IMR-90 (cell line): Measurements from ENCODE around the gene TP63. TPM values are rescaled to one million over a fixed set of nuclear protein-coding genes. Genes with fewer than 3 reads are reported as not detected.

ENCODE experiments used
- ATAC-seq: fragments of 200-7000 bp; cut with Tn5 transposase; 2 replicates; pipeline ENCODE4 v1.9.1; 2020; ENCODE audit warnings: low read depth, mild to moderate bottlenecking, moderate library complexity
- BruUV-seq: library from RNA; stranded (reverse); fragments of 400-500 nt; replicated peaks from 2 replicates; lab custom pipeline; 2021; lab: Mats Ljungman, UMichigan
- CTCF ChIA-PET: fragments of 300-600 bp; formaldehyde crosslinking; extraction: SDS; loops from one replicate; lab custom pipeline; 2021; ENCODE audit warnings: antibody characterized with exemption; lab: Yijun Ruan, JAX
- POLR2A ChIA-PET: fragments of 300-600 bp; sonication (Branson Sonifier 250); formaldehyde crosslinking; loops from one replicate; lab custom pipeline; 2022; ENCODE audit warnings: antibody characterized with exemption; ENCODE audit not compliant: unreplicated experiment; lab: Charles Lee
- DNase-seq: peaks from one replicate; pipeline ENCODE4 v3.0.0; 2013
- H2AFZ ChIP-seq: replicated peaks from 2 replicates; pipeline ENCODE3; 2013; ENCODE audit warnings: low read length, mild to moderate bottlenecking; ENCODE audit not compliant: poor library complexity
- H2AK5ac ChIP-seq: 2 replicates; pipeline ENCODE4 v1.6.1; 2013; ENCODE audit warnings: low read depth, low read length, inconsistent platforms
- H2AK9ac ChIP-seq: replicated peaks from 2 replicates; pipeline ENCODE3; 2013; ENCODE audit warnings: mild to moderate bottlenecking, low read depth, low read length, moderate library complexity; ENCODE audit not compliant: poor library complexity
- H2BK120ac ChIP-seq: 2 replicates; pipeline ENCODE4 v1.6.1; 2013; ENCODE audit warnings: low read depth, low read length, inconsistent platforms
- H2BK15ac ChIP-seq: 3 replicates; pipeline ENCODE4 v1.6.1; 2013; ENCODE audit warnings: low read depth, low read length, inconsistent platforms
- H2BK20ac ChIP-seq: 2 replicates; pipeline ENCODE4 v1.6.1; 2013; ENCODE audit warnings: low read depth, mild to moderate bottlenecking, inconsistent platforms, low read length, moderate library complexity
- H2BK5ac ChIP-seq: 2 replicates; pipeline ENCODE4 v1.6.1; 2013; ENCODE audit warnings: mild to moderate bottlenecking, low read depth, low read length, inconsistent platforms; ENCODE audit not compliant: poor library complexity, severe bottlenecking
- H3K14ac ChIP-seq: replicated peaks from 2 replicates; pipeline ENCODE4 v1.6.1; 2013; ENCODE audit warnings: low read depth, low read length, inconsistent platforms
- H3K18ac ChIP-seq: 2 replicates; pipeline ENCODE4 v1.6.1; 2013; ENCODE audit warnings: low read depth, low read length, control low read depth
- H3K23ac ChIP-seq: 2 replicates; pipeline ENCODE4 v1.6.1; 2013; ENCODE audit warnings: low read depth, low read length, inconsistent platforms
- H3K27ac ChIP-seq: 2 replicates; pipeline ENCODE4 v1.5.1; 2013; ENCODE audit warnings: mild to moderate bottlenecking, control low read depth, low read length; ENCODE audit not compliant: insufficient read depth
- H3K27me3 ChIP-seq: 2 replicates; pipeline ENCODE4 v1.6.1; 2013; ENCODE audit warnings: low read length; ENCODE audit not compliant: control insufficient read depth, insufficient read depth
- H3K36me3 ChIP-seq: 2 replicates; pipeline ENCODE4 v1.6.1; 2013; ENCODE audit warnings: low read length, mixed read lengths; ENCODE audit not compliant: control insufficient read depth, insufficient read depth
- H3K4ac ChIP-seq: 2 replicates; pipeline ENCODE4 v1.6.1; 2013; ENCODE audit warnings: low read depth, low read length, inconsistent platforms
- H3K4me1 ChIP-seq: 2 replicates; pipeline ENCODE4 v1.6.1; 2013; ENCODE audit warnings: low read length, mixed read lengths; ENCODE audit not compliant: control insufficient read depth, insufficient read depth
- H3K4me2 ChIP-seq: 2 replicates; pipeline ENCODE4 v1.6.1; 2013; ENCODE audit warnings: low read depth, mild to moderate bottlenecking, control low read depth, low read length, moderate library complexity
- H3K4me3 ChIP-seq: 2 replicates; pipeline ENCODE4 v1.5.1; 2013; ENCODE audit warnings: low read depth, mild to moderate bottlenecking, control low read depth, low read length, moderate library complexity; ENCODE audit not compliant: insufficient read depth
- H3K56ac ChIP-seq: 2 replicates; pipeline ENCODE4 v1.6.1; 2013; ENCODE audit warnings: low read length, inconsistent platforms; ENCODE audit not compliant: insufficient read depth; ENCODE audit errors: extremely low read depth
- H3K79me1 ChIP-seq, 2 experiments: 2 replicates each; pipeline ENCODE4 v1.6.1; 2013; ENCODE audit warnings: low read length in 2 of 2, inconsistent platforms in 1 of 2, low read depth in 1 of 2
- H3K9ac ChIP-seq: 2 replicates; pipeline ENCODE4 v1.6.1; 2013; ENCODE audit warnings: low read depth, low read length, control low read depth
- H3K9me1 ChIP-seq: 2 replicates; pipeline ENCODE4 v1.6.1; 2013; ENCODE audit warnings: low read length, inconsistent platforms; ENCODE audit not compliant: insufficient read depth
- H3K9me3 ChIP-seq: 2 replicates; pipeline ENCODE4 v1.6.1; 2013; ENCODE audit warnings: low read length; ENCODE audit not compliant: control insufficient read depth, insufficient read depth
- H4K20me1 ChIP-seq: 2 replicates; pipeline ENCODE4 v1.6.1; 2013; ENCODE audit warnings: low read length, inconsistent platforms; ENCODE audit not compliant: insufficient read depth
- H4K5ac ChIP-seq: 2 replicates; pipeline ENCODE4 v1.6.1; 2013; ENCODE audit warnings: mild to moderate bottlenecking, low read depth, low read length, control low read depth
- H4K8ac ChIP-seq, 2 experiments: 2 replicates each; pipeline ENCODE4 v1.6.1; 2013; ENCODE audit warnings: low read depth in 2 of 2, low read length in 2 of 2, control low read depth in 1 of 2, inconsistent platforms in 1 of 2
- H4K91ac ChIP-seq: 2 replicates; pipeline ENCODE4 v1.6.1; 2013; ENCODE audit warnings: low read depth, low read length, inconsistent platforms; ENCODE audit not compliant: insufficient read depth
- BHLHE40 ChIP-seq: fragments of 150-350 bp; IDR thresholded peaks from 2 replicates; pipeline ENCODE4 v1.6.1; 2016; ENCODE audit warnings: mild to moderate bottlenecking, low read depth, low read length
- CEBPB ChIP-seq: IDR thresholded peaks from 2 replicates; pipeline ENCODE4 v1.6.1; 2012; ENCODE audit warnings: low read depth, low read length, improper control_type of control experiment
- CHD1 ChIP-seq: IDR thresholded peaks from 2 replicates; pipeline ENCODE4 v1.6.1; 2012; ENCODE audit warnings: low read depth, low read length, improper control_type of control experiment
- ELK1 ChIP-seq: fragments of 150-350 bp; IDR thresholded peaks from 2 replicates; pipeline ENCODE4 v1.6.1; 2016; ENCODE audit warnings: low read depth, mild to moderate bottlenecking, low read length, moderate library complexity, borderline replicate concordance
- FOS ChIP-seq: fragments of 150-350 bp; IDR thresholded peaks from 2 replicates; pipeline ENCODE4 v1.6.1; 2016; ENCODE audit warnings: low read depth, low read length
- MAFK ChIP-seq: IDR thresholded peaks from 2 replicates; pipeline ENCODE4 v1.6.1; 2012; ENCODE audit warnings: low read depth, low read length, improper control_type of control experiment
- MAZ ChIP-seq: IDR thresholded peaks from 2 replicates; pipeline ENCODE4 v1.6.1; 2012; ENCODE audit warnings: low read depth, mild to moderate bottlenecking, low read length, improper control_type of control experiment, moderate library complexity, borderline replicate concordance
- MXI1 ChIP-seq: IDR thresholded peaks from 2 replicates; pipeline ENCODE4 v1.6.1; 2012; ENCODE audit warnings: low read depth, mild to moderate bottlenecking, low read length, moderate library complexity, borderline replicate concordance
- NFE2L2 ChIP-seq: fragments of 150-350 bp; IDR thresholded peaks from 2 replicates; pipeline ENCODE4 v1.6.1; 2016; ENCODE audit warnings: low read depth, mild to moderate bottlenecking, low read length
- POLR2A ChIP-seq: IDR thresholded peaks from 2 replicates; pipeline ENCODE4 v1.6.1; 2012; ENCODE audit warnings: mild to moderate bottlenecking, low read depth, low read length
- RAD21 ChIP-seq: IDR thresholded peaks from 2 replicates; pipeline ENCODE4 v1.6.1; 2012; ENCODE audit warnings: low read length, improper control_type of control experiment
- RCOR1 ChIP-seq: IDR thresholded peaks from 2 replicates; pipeline ENCODE4 v1.6.1; 2012; ENCODE audit warnings: mild to moderate bottlenecking, low read length, improper control_type of control experiment; ENCODE audit not compliant: insufficient replicate concordance
- SMC3 ChIP-seq: fragments of 150-350 bp; IDR thresholded peaks from 2 replicates; pipeline ENCODE4 v1.6.1; 2016; ENCODE audit warnings: low read depth, mild to moderate bottlenecking, antibody characterized with exemption, low read length, moderate library complexity
- WGBS, 2 experiments: methylation state at CpG; one replicate each; pipeline versions ENCODE4 v1.1.5 to v1.1.7; 2013; ENCODE audit warnings: missing lambda C conversion rate in 2 of 2; ENCODE audit not compliant: insufficient read length in 1 of 2; ENCODE audit errors: extremely low coverage in 2 of 2; 5-methylcytosine and 5-hydroxymethylcytosine counted together
- dilution Hi-C: fragments of 300-500 bp; cut with HindIII; formaldehyde crosslinking; loops from one replicate; pipeline ENCODE4 v1.14.3; 2018; ENCODE audit warnings: low sequenced_read_pairs; ENCODE audit not compliant: unreplicated experiment
- in situ Hi-C: fragments of 300-500 bp; cut with MboI; formaldehyde crosslinking; loops from 3 replicates; pipeline ENCODE4 v1.14.3; 2019; ENCODE audit warnings: low sequenced_read_pairs, inconsistent platforms, mixed read lengths
- intact Hi-C: fragments of 100-400 bp; cut with micrococcal nuclease; formaldehyde crosslinking; loops from 2 replicates; pipeline ENCODE4 v1.10.0; 2022
- polyA plus RNA-seq, 3 experiments: library from polyadenylated mRNA; depleted of rRNA; stranded (reverse); fragments of >200 nt; gene quantifications; 2 replicates each; pipeline ENCODE4 v1.2.3, GENCODE V29; 2012; ENCODE audit warnings: low replicate concordance in 1 of 3
- total RNA-seq: library from RNA; depleted of rRNA; stranded (reverse); fragments of >200 nt; gene quantifications from 2 replicates; pipeline ENCODE4 v1.2.3, GENCODE V29; 2012
- TF ChIP-seq, protein P1 (sequence below): conservative IDR thresholded peaks from 2 replicates; pipeline ENCODE4 v1.5.1; 2012; ENCODE audit warnings: mild to moderate bottlenecking, low read depth, low read length, improper control_type of control experiment

Gene TP63
- total and polyA plus RNA-seq, 2 of the 4 experiments (the other 2 are of a cell fraction), result not detected

- H2BK120ac ChIP-seq, result no peak overlapping the region
- no peak overlapping the region for H2BK5ac ChIP-seq
- ATAC-seq, result no peak
- H3K4me1 ChIP-seq, result peaks cover 2% of the 10 kb centered on the region; the same call in 1 of the 2 replicates
- no peak overlapping the region for H3K27ac ChIP-seq
- no peak overlapping the region for H2BK15ac ChIP-seq
- no peak overlapping the region for H3K18ac ChIP-seq
- H4K5ac ChIP-seq, result no peak overlapping the region
- H4K8ac ChIP-seq, result no peak overlapping the region
- intact Hi-C loops, result no loop called here
- H4K91ac ChIP-seq, result no peak overlapping the region
- no peaks in the 10 kb centered on the region for H3K9me1 ChIP-seq
- H2AK9ac ChIP-seq, result no peak overlapping the region
- dilution Hi-C loops, result no loop called here
- DNase-seq, result no peak
- H2BK20ac ChIP-seq, result no peak overlapping the region
- H2AFZ ChIP-seq, result no peak overlapping the region
- H3K4me2 ChIP-seq, result no peak overlapping the region
- ChIA-PET CTCF (interaction anchor here (1.3 kb wide), 1 partner anchor 668 kb away, joined by 6 read pairs; no protein-coding TSS in a partner anchor), POLR2A (interaction anchor here (0.6 kb wide), 1 partner anchor 14 kb away, joined by 3 read pairs; no protein-coding TSS in a partner anchor)
- H3K56ac ChIP-seq, result no peak overlapping the region
- H4K20me1 ChIP-seq, result no peaks in the 10 kb centered on the region
- H3K9me3 ChIP-seq, result no peaks in the 10 kb centered on the region
- no peak overlapping the region for H3K4me3 ChIP-seq
- no CpG with 5 or more reads among the region's 5 CpGs for WGBS, 2 experiments
- no peak overlapping the region for H2AK5ac ChIP-seq
- no peak overlapping the region for H3K14ac ChIP-seq
- no peak overlapping the region for H3K9ac ChIP-seq
- H3K4ac ChIP-seq, result no peak overlapping the region
- peaks cover 16% of the 10 kb centered on the region for H3K27me3 ChIP-seq
- no peaks in the 10 kb centered on the region for H3K36me3 ChIP-seq
- no peak for TF ChIP-seq SMC3
- no peak for TF ChIP-seq RCOR1
- TF ChIP-seq, protein P1, sequence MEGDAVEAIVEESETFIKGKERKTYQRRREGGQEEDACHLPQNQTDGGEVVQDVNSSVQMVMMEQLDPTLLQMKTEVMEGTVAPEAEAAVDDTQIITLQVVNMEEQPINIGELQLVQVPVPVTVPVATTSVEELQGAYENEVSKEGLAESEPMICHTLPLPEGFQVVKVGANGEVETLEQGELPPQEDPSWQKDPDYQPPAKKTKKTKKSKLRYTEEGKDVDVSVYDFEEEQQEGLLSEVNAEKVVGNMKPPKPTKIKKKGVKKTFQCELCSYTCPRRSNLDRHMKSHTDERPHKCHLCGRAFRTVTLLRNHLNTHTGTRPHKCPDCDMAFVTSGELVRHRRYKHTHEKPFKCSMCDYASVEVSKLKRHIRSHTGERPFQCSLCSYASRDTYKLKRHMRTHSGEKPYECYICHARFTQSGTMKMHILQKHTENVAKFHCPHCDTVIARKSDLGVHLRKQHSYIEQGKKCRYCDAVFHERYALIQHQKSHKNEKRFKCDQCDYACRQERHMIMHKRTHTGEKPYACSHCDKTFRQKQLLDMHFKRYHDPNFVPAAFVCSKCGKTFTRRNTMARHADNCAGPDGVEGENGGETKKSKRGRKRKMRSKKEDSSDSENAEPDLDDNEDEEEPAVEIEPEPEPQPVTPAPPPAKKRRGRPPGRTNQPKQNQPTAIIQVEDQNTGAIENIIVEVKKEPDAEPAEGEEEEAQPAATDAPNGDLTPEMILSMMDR, result no peak
- TF ChIP-seq MXI1, result no peak
- no peak for TF ChIP-seq POLR2A
- no peak for TF ChIP-seq RAD21
- TF ChIP-seq MAFK, result no peak
- no peak for TF ChIP-seq BHLHE40
- TF ChIP-seq CEBPB, result no peak
- no peak for TF ChIP-seq ELK1
- no peak for TF ChIP-seq NFE2L2
- no peak for TF ChIP-seq MAZ
- no peak for TF ChIP-seq FOS
- no peak for TF ChIP-seq CHD1
- in situ Hi-C loops, result loop anchor here (10.0 kb wide), 2 partner anchors 286 to 676 kb away; no protein-coding TSS in a partner anchor
- no peaks in the 10 kb centered on the region for H3K79me1 ChIP-seq
- BruUV-seq, result no TSS peak
- no peak overlapping the region for H3K23ac ChIP-seq
These were observed 309.9 kb downstream of the TP63 start for GRCh38 chr3:189941125-189941524.
